IPS-NIHi7 (cell line): ENCODE results near the gene RELL2.

Experiments
- DNase-seq: peaks from one replicate; pipeline ENCODE4 v3.0.0; 2012; ENCODE audit warnings: mixed read lengths; ENCODE audit errors: extremely low spot score

RELL2 gene

GRCh38 chr5:141675672-141676071 lies 38.9 kb downstream of the RELL2 start:
- DNase-seq = no peak

GRCh38 chr5:141677415-141677814 lies 40.6 kb downstream of the RELL2 start:
- DNase-seq = peak; percentile 65

- DNase-seq = no peak
Measured at GRCh38 chr5:141680178-141680577, 43.4 kb downstream of the RELL2 start.

GRCh38 chr5:141680751-141681201 lies 44.0 kb downstream of the RELL2 start:
- peak; percentile 88 for DNase-seq

- no peak for DNase-seq
Measured at GRCh38 chr5:141681295-141681694, 44.5 kb downstream of the RELL2 start.

GRCh38 chr5:141681695-141682641 lies 45.2 kb downstream of the RELL2 start, which contains the start of gene ARAP3:
TSS of gene ARAP3 (minus strand) at chr5:141682230. CDS start at chr5:141680486, 1,744 bp downstream.
- peak; percentile 75 for DNase-seq

GRCh38 chr5:141683596-141684141 lies 46.9 kb downstream of the RELL2 start:
- DNase-seq = no peak

- DNase-seq = no peak
Measured at GRCh38 chr5:141685591-141685990, 48.8 kb downstream of the RELL2 start.

- DNase-seq = peak; percentile 64
Measured at GRCh38 chr5:141686648-141687416, 50.0 kb downstream of the RELL2 start.
